Head of caudate nucleus (tissue), 42 donors: ENCODE results near the gene CCDC9.
"Not testable (repeated sequence)": the region's sequence is repeated elsewhere in the genome, so short reads cannot be mapped to it uniquely, and the experiment has no call there.

ENCODE experiments used
- DNase-seq, 42 donors: peaks; one replicate each; pipeline versions ENCODE4 v3.0.0 to v3.0.0-alpha.2; 2020 to 2021; ENCODE audit warnings: mixed read lengths in 7 of 42
- intact Hi-C: fragments of 100-400 bp; cut with DNase I; formaldehyde crosslinking; loops from one replicate; pipeline ENCODE4 v1.15.0; 2022

The CCDC9 gene

GRCh38 chr19:47256693-47257410 lies 527 bp downstream of the CCDC9 start:
- DNase-seq: peak; percentile 98 to 100 (median 99)
- intact Hi-C loops: loop anchor here (1.0 kb wide), 1 partner anchor 16 kb away; no protein-coding TSS in a partner anchor

- no peak for DNase-seq
- intact Hi-C loops: loop anchor here (1.0 kb wide), 1 partner anchor 16 kb away; no protein-coding TSS in a partner anchor
Observed at GRCh38 chr19:47257411-47258169, 1.3 kb downstream of the CCDC9 start.

- intact Hi-C loops: no loop called here
- DNase-seq: no peak
Observed at GRCh38 chr19:47258434-47258833, 2.1 kb downstream of the CCDC9 start.

DNA sequence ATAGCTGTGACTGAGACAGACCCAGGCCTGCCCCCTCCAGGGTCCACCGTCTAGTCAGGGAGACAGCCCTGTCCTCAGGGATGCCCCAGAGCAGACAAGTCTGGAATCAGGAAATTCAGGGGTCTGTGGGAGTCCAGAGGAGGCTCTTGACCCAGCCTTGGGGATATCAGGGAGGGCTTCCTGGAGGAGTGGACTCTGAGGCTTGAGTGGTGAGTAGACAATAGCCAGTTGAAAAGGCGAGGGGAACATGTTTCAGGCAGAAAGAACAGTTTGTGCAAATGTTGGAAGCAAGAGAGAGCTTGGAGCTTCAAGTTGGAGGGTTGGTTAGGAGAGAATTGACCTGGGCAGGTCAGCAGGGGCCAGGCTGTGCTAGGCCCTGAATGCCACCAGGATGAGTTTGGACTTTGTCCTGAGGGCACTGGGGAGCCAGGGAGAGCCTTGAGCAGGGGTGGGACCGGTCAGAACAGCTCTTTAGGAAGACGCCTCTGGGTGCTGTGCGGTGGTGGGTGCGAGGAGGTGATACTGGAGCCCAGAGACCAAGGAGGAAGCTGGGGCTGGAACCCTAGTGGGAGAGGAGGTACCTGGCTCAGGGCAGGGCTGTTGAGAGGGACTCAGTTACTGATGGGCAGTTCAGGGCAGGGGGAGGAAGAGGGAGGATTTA lies 2.7 kb downstream of the CCDC9 start:
- no peak for DNase-seq
- intact Hi-C loops: no loop called here

DNA sequence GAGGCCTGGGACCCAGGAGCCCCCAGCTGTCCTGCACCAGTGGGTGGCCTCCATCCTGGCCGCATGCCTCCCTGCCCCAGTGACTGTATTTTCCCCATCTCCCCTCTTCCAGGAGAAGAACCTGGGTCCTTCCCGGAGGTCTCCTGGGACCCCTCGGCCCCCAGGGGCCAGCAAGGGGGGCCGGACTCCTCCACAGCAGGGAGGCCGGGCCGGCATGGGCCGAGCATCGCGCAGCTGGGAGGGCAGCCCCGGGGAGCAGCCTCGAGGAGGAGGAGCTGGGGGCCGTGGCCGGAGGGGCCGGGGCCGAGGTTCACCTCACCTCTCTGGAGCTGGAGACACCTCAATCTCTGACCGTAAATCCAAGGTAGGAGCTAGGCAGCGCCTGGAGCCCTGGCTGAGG lies 4.2 kb downstream of the CCDC9 start:
- DNase-seq: no peak
- intact Hi-C loops: no loop called here

DNA sequence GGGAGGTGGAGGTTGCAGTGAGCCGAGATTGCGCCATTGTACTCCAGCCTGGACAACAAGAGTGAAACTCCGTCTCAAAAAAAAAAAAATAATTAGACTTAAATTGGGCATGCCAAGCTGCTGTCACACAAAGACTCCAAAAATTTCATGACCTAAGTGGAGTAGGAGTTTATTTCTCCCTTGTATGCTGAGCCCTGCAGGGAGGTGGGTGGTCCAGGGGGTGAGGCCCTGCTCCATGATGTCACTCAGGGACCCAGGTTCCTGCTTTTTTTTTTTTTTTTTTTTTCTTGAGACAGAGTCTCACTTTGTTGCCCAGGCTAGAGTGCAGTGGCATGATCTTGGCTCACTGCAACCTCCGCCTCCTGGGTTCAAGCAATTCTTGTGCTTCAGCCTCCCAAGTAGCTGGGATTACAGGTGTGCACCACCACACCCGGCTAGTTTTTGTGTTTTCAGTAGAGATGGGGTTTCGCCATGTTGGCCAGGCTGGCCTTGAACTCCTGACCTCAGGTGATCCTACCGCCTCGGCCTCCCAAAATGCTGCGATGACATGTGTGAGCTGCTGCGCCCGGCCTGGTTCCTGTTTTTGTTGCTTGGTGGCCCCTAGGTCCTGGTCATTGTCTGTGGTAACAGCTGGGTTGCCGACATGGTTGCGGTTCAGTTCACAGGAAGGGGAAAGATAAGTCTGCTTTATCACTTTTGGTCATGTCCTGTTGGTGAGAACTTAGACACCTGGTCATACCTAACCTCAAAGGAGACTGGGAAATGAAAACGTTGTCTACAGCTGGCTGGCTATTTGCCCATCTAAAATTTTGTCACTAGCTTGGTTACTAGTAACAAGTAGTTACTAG lies 5.8 kb downstream of the CCDC9 start:
- DNase-seq, intact Hi-C loops: not testable (repeated sequence)

DNA sequence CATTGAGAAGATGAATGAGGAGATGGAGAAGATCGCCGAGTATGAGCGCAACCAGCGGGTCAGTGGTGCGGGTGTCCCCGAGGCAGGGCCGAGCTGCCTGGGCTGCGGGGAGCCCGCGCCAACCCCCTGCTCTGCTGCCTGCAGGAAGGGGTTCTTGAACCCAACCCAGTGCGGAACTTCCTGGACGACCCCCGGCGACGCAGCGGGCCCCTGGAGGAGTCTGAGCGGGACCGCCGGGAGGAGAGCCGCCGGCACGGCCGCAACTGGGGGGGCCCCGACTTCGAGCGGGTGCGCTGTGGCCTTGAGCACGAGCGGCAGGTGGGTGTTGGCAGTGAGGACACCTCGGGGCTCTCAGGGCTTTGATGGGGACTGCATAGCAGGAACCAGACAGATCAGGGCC lies 8.3 kb downstream of the CCDC9 start:
- DNase-seq: no peak
- intact Hi-C loops: no loop called here

DNA sequence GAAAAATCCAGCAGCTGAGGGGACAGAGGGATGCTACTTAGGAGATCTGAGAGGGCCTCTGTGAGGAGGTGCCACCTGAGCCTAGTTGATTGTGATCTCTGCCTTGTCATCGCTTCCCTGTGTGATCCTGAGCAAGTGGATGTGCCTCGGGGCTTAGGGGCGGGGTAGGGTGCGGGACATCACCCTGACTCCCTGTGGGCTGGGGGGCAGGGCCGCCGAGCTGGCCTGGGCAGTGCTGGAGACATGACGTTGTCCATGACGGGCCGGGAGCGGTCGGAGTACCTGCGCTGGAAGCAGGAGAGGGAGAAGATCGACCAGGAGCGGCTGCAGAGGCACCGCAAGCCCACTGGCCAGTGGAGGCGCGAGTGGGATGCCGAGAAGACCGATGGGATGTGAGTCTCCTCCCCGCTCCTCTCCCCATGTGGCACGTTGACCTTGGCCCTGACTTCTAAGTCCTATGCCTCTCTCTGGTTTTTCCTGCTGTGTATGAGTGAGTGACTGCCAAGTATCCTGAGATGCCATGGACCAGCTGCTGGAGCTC lies 10.1 kb downstream of the CCDC9 start:
- intact Hi-C loops: no loop called here
- no peak for DNase-seq

DNA sequence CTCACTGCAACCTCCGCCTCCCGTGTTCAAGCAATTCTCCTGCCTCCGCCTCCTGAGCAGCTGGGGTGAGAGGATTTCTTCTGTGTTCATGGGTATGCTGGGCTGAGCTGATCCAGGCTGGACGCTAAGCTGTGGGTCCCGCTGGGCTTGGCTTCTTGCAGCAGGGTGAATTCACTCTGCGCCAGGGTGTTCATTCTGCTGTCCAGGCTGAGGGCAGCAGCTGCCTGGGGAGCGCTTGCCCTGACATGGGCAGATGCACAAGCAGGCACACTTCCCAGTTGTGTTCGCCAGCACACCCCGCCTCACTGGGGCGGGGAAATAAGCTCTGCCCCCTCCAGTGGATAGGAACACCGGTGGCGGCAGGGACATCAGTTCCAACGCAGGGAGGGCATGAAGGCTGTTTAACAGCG lies 11.0 kb downstream of the CCDC9 start:
- intact Hi-C loops: no loop called here
- DNase-seq: peak; percentile 37 to 90 (median 74)

GRCh38 chr19:47268028-47268427 lies 11.7 kb downstream of the CCDC9 start:
- intact Hi-C loops: no loop called here
- DNase-seq: no peak

DNA sequence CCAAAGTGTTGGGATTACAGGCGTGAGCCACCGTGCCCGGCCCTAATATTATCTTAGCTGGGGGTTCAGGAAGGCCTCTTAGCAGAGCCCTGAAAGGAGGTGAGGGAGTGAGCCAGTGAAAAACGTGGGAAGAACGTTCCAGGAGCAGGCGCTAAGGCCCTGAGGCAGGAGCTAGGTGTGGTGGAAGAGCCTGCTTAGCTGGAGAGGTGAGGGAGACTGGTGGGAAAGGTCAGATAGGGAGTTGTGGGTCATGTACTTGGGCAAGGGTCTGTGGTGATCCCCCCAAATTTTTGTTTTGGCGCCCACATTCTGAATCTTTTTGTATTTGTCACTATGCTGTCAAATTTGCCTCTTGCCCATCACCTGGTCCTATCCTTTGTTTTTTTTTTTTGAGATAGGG lies 13.3 kb downstream of the CCDC9 start:
- intact Hi-C loops: no loop called here

GRCh38 chr19:47270408-47270807 lies 14.1 kb downstream of the CCDC9 start:
- intact Hi-C loops: no loop called here

More for the DNA sequence above, 13.3 kb downstream of the CCDC9 start:
- DNase-seq: no peak

GRCh38 chr19:47271949-47272348 lies 15.6 kb downstream of the CCDC9 start:
- intact Hi-C loops: no loop called here
- no peak for DNase-seq

More at GRCh38 chr19:47270408-47270807, 14.1 kb downstream of the CCDC9 start:
- DNase-seq: no peak

DNA sequence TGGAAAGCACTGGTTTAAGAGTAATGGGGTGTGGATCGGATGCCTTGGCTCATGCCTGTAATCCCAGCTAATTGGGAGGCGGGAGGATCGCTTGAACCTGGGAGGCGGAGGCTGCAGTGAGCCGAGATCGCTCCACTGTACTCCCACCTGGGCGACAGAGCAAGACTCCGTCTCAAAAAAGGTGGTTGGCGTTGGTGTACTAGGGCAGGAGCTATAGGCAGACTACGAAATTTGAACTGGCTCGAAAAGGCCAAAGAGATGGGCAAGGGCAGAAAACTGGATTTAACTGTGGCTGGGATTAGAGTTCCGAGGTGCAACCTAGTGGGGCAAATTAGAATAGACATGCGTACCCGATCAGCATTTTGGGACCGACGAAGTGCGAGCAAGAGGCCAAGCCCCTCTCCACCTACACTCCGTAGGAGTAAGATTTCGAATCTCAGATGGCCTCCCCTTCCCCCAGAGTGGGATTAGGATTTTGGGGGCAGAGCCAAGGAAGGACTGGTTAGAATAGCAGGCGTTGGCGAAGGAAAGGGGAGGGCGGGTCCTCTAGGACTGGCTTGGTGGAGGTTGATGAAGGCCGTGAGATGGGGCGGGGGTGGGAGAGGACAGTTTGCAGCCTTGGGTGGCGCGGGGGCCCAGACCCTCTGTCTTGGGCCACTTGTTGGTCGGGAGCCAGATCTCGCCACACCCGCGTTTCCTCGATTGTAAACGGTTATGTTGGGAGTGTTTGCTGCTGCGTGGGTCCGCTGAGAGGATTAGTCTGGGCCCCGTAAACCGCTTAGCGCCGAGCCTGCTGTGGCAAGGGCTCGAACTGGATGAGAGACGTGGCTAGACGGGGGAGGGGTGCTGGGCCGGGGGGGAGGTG lies 16.4 kb downstream of the CCDC9 start:
- intact Hi-C loops: loop anchor here (1.0 kb wide), 1 partner anchor 15 kb away; no protein-coding TSS in a partner anchor
- DNase-seq: peak in 18 of 42 donors; percentile 8 to 57 (median 32)

DNA sequence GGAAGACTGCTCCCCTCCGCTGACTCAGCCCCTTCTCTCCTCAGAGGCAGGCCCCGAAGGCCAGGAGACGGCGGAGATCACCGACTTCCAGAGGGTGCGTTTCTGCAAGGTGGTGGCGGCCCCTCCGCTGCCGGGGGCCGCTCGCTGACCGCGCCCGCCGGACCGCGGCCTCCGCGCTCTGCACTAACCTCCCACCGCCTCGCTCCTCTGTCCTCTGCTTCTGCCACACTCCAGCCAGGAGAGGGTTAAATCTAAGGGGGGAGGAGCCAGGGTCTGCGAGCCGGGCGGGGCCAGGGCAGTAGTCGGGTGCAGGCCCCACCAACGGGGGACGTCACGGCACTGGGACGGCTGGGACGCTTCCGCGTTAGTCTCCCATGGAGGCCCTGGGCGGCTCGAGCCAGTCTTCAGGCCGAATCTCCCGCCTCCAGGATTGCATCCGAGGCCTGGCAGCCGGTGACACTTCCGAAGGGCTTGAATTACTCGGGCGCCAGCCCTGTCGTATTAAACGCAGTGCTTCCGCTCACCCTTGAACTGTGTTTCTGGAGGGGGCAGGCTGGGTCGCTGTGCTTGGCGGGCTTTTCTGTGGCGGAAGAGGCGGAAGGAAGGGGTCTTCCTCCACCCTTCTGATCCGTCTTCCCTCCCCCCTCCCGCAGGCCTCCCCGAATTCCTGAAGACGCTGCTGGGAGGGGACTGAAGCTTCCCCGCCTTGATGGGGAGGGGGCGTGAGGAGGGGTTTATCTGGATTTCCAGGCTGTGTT lies 17.2 kb downstream of the CCDC9 start:
- intact Hi-C loops: loop anchor here (1.0 kb wide), 1 partner anchor 16 kb away; no protein-coding TSS in a partner anchor
- DNase-seq: peak; percentile 81 to 96 (median 92)

- peak; percentile 91 to 99 (median 97) for DNase-seq
- intact Hi-C loops: no loop called here
Observed at GRCh38 chr19:47274071-47274890, 18.0 kb downstream of the CCDC9 start, which contains the start of gene INAFM1. Gene INAFM1 (plus strand): TSS chr19:47274885. CDS start chr19:47274920, 35 bp downstream.
